GM12873 (cell line): ENCODE data around the gene EDC4.

Experiments used
- TF ChIP-seq, protein P1 (sequence below): IDR thresholded peaks from 2 replicates; pipeline ENCODE4 v1.5.1; 2012; ENCODE audit warnings: low read depth, mild to moderate bottlenecking, moderate library complexity, low read length, control low read depth; ENCODE audit not compliant: insufficient read depth; ENCODE audit errors: missing control alignments

The EDC4 gene

DNA sequence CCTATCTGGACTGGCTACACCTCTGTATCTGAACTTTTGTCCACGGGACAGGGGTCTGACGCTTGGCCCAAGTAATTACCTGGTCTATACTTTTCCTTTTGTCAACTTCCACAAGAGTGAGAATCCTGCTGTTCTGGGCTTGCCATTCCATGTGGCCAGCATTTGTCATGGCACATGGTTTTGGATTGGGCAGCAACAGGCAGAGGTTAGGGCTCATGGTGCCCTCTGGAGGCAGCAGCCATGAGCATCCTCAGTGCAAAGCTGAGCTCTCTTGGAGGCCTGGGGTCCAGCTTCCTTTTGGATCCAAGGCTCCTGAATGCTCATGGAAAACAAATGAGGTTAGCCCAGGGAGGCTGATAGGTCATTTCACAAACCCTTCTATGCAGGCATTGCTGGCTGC, 7.5 kb upstream of the EDC4 start:
- TF ChIP-seq, protein P1, sequence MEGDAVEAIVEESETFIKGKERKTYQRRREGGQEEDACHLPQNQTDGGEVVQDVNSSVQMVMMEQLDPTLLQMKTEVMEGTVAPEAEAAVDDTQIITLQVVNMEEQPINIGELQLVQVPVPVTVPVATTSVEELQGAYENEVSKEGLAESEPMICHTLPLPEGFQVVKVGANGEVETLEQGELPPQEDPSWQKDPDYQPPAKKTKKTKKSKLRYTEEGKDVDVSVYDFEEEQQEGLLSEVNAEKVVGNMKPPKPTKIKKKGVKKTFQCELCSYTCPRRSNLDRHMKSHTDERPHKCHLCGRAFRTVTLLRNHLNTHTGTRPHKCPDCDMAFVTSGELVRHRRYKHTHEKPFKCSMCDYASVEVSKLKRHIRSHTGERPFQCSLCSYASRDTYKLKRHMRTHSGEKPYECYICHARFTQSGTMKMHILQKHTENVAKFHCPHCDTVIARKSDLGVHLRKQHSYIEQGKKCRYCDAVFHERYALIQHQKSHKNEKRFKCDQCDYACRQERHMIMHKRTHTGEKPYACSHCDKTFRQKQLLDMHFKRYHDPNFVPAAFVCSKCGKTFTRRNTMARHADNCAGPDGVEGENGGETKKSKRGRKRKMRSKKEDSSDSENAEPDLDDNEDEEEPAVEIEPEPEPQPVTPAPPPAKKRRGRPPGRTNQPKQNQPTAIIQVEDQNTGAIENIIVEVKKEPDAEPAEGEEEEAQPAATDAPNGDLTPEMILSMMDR: peak; percentile 54

DNA sequence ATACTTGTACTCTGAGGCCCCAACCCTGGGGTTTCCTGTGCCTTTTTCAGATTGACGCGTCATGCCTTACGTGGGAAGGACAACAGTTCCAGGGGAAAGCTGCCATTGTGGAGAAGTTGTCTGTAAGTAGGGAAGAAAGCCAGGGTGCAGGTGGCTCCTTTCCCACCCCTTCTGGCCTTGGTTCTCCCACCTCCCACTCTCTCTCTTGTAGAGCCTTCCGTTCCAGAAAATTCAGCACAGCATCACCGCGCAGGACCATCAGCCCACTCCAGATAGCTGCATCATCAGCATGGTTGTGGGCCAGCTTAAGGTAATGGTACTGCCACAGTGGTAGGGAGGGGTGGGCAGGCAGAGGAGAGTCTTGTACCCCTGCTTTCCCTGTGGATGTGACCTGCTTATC, 4.6 kb upstream of the EDC4 start:
- TF ChIP-seq, protein P1: no peak

DNA sequence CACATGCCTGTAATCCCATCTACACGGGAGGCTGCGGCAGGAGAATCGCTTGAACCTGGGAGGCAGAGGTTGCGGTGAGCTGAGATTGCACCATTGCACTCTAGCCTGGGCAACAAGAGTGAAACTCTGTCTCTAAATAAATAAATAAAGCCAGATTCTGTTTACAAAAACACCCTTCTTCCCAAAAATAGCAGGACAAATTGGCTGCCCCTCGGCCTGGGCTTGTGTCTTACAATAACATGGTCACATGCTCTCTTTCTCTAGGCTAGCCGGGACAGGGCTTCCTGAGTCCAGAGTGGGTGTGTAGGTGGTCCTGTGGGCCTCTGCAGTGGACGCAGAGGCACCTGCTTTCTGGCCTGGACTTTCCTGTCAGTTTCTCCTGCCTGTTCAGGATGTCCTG, 3.2 kb upstream of the EDC4 start:
- TF ChIP-seq, protein P1: no peak

- TF ChIP-seq, protein P1: no peak
These were observed 1.6 kb upstream of the EDC4 start for GRCh38 chr16:67871256-67871655.

DNA sequence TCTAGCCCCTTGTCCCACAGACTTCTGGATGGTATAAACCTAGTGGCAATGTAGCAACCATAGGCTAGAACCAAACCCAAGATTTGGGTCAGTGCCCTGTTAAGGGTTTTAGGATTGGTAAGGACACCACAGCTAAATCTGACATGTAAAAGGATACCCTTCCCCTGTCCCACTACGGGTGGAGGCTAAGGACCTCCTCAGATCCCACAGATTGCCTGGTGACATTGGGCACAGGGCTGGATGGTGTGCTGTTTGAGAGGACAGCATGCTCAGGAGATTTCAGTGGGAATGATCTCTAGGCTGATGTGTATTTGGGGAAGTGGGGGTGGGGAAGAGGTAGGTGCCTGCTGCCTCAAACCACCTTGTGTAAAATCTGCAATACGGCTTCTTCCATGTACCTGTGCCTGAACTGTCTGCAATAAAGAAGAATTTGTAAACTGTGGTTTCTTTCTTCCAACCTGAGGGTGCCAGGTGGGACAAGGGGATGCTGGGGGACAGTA, 671 bp upstream of the EDC4 start:
- TF ChIP-seq, protein P1: no peak

- TF ChIP-seq, protein P1: no peak
These were observed 851 bp downstream of the EDC4 start for GRCh38 chr16:67873435-67874370.

DNA sequence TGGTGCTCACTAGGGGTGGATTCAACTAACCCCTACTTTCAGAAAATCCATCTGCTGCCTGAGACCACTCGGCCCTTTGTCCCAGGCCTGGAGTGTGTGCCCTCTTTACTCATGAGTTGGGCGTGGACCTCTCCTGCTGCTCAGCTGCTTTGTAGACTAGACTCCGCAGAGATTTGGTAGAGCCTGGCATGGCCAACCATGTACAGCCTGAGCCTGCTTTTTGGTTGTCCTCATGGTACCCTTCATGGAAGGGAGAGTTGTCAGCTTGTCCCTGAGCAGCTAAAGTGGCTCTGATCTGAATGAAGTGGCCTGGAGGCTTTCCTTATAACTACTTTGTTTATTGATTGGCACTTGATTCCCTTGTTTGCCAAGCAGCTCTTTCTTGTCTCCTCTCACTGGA, 1.5 kb downstream of the EDC4 start:
- TF ChIP-seq, protein P1: no peak
